Astrocyte (in vitro differentiated cells and primary cell): ENCODE data around the gene KCNG2. TPM values are rescaled to one million over a fixed set of nuclear protein-coding genes. Genes with fewer than 3 reads are reported as not detected.

ENCODE experiments used
- DNase-seq: peaks from one replicate; pipeline ENCODE4 v3.0.0-alpha.2; 2010; ENCODE audit warnings: low read depth
- FAIRE-seq: peaks from 2 replicates; lab custom pipeline; 2011; peaks lifted over from hg19 to GRCh38; lab: Jason Lieb, UNC
- H2AFZ ChIP-seq: 2 replicates; pipeline ENCODE4 v1.6.0; 2012; ENCODE audit warnings: low read depth, low read length, inconsistent platforms
- H3K27ac ChIP-seq: 2 replicates; pipeline ENCODE4 v1.5.1; 2011; ENCODE audit warnings: low read depth, low read length, inconsistent platforms
- H3K27me3 ChIP-seq: 2 replicates; pipeline ENCODE4 v1.6.0; 2011; ENCODE audit warnings: low read length, inconsistent platforms; ENCODE audit not compliant: insufficient read depth
- H3K36me3 ChIP-seq: 2 replicates; pipeline ENCODE4 v1.5.1; 2011; ENCODE audit warnings: low read length, inconsistent platforms; ENCODE audit not compliant: insufficient read depth
- H3K4me1 ChIP-seq: 2 replicates; pipeline ENCODE4 v1.5.1; 2011; ENCODE audit warnings: low read length, inconsistent platforms; ENCODE audit not compliant: insufficient read depth
- H3K4me2 ChIP-seq: 2 replicates; pipeline ENCODE4 v1.6.0; 2012; ENCODE audit warnings: low read length, inconsistent platforms
- H3K4me3 ChIP-seq: 2 replicates; pipeline ENCODE4 v1.5.1; 2011; ENCODE audit warnings: low read depth, mild to moderate bottlenecking, low read length, inconsistent platforms; ENCODE audit not compliant: insufficient read depth
- H3K79me2 ChIP-seq: 2 replicates; pipeline ENCODE4 v1.6.0; 2012; ENCODE audit warnings: mild to moderate bottlenecking, low read length, inconsistent platforms; ENCODE audit not compliant: insufficient read depth
- H3K9ac ChIP-seq: 2 replicates; pipeline ENCODE4 v1.6.0; 2012; ENCODE audit warnings: mild to moderate bottlenecking, low read length, inconsistent platforms
- H3K9me3 ChIP-seq: 2 replicates; pipeline ENCODE4 v1.5.1; 2012; ENCODE audit warnings: low read depth, mild to moderate bottlenecking, low read length, inconsistent platforms; ENCODE audit not compliant: insufficient read depth
- H4K20me1 ChIP-seq: 2 replicates; pipeline ENCODE4 v1.6.0; 2012; ENCODE audit warnings: low read length, inconsistent platforms; ENCODE audit not compliant: insufficient read depth
- H3K27ac Mint-ChIP-seq: one replicate; pipeline ENCODE4 v1.8.0; 2021; ENCODE audit warnings: mild to moderate bottlenecking, mixed read lengths; ENCODE audit not compliant: unreplicated experiment
- H3K27me3 Mint-ChIP-seq: one replicate; pipeline ENCODE4 v1.8.0; 2021; ENCODE audit warnings: low read depth, mixed read lengths; ENCODE audit not compliant: unreplicated experiment
- H3K36me3 Mint-ChIP-seq: one replicate; pipeline ENCODE4 v1.8.0; 2021; ENCODE audit warnings: low read depth, mixed read lengths; ENCODE audit not compliant: unreplicated experiment
- H3K4me1 Mint-ChIP-seq: one replicate; pipeline ENCODE4 v1.8.0; 2021; ENCODE audit warnings: low read depth, mixed read lengths; ENCODE audit not compliant: unreplicated experiment
- H3K4me3 Mint-ChIP-seq: one replicate; pipeline ENCODE4 v1.8.0; 2021; ENCODE audit warnings: mild to moderate bottlenecking, moderate library complexity, mixed read lengths; ENCODE audit not compliant: unreplicated experiment
- H3K9me3 Mint-ChIP-seq: one replicate; pipeline ENCODE4 v1.8.0; 2021; ENCODE audit warnings: mild to moderate bottlenecking, mixed read lengths; ENCODE audit not compliant: unreplicated experiment
- EZH2 ChIP-seq: IDR thresholded peaks from 2 replicates; pipeline ENCODE4 v1.6.1; 2012; ENCODE audit warnings: mild to moderate bottlenecking, low read length, inconsistent platforms; ENCODE audit not compliant: insufficient read depth
- total RNA-seq: library from RNA; stranded (reverse); gene quantifications from 2 replicates; pipeline ENCODE4 v1.2.1, GENCODE V29; 2021
- TF ChIP-seq, protein P1 (sequence below): IDR thresholded peaks from 2 replicates; pipeline ENCODE4 v1.5.1; 2011; ENCODE audit warnings: low read depth, mild to moderate bottlenecking, inconsistent platforms, low read length, moderate library complexity; ENCODE audit not compliant: insufficient read depth

The KCNG2 gene
- total RNA-seq, 1 donor from 2014 or later = 0.16 TPM

DNA sequence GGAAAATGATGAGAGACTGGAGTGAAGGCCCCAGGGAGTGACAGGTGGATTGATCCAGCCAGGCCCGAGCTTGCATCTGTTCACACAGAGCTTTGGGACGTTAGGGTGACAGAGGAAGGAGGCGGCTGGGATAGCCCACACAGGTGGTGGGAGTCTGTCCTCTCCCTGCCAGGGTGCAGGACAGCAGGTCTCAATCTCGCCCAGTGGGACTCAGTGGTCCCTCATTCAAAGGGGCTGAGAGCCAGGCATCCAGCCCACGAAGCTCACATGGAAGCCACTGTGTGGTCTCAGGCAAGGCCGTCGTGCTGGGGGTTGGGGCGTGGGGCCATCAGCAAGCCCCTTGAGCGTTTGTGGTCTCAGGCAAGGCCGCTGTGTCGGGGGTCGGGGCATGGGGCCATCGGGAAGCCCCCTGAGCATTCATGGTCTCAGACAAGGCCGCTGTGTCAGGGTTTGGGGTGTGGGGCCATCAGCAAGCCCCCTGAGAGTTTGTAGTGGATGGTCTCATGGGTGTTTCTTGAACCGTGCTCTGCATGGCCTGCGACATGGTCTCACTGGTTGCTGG, 8.3 kb downstream of the KCNG2 start:
- TF ChIP-seq EZH2 = no peak
- TF ChIP-seq, protein P1, sequence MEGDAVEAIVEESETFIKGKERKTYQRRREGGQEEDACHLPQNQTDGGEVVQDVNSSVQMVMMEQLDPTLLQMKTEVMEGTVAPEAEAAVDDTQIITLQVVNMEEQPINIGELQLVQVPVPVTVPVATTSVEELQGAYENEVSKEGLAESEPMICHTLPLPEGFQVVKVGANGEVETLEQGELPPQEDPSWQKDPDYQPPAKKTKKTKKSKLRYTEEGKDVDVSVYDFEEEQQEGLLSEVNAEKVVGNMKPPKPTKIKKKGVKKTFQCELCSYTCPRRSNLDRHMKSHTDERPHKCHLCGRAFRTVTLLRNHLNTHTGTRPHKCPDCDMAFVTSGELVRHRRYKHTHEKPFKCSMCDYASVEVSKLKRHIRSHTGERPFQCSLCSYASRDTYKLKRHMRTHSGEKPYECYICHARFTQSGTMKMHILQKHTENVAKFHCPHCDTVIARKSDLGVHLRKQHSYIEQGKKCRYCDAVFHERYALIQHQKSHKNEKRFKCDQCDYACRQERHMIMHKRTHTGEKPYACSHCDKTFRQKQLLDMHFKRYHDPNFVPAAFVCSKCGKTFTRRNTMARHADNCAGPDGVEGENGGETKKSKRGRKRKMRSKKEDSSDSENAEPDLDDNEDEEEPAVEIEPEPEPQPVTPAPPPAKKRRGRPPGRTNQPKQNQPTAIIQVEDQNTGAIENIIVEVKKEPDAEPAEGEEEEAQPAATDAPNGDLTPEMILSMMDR = no peak
- Mint-ChIP-seq H3K4me3 (no peak overlapping the region), H3K27ac (no peak overlapping the region), H3K9me3 (no peaks in the 10 kb centered on the region), H3K36me3 (no peaks in the 10 kb centered on the region), H3K27me3 (peaks cover 36% of the 10 kb centered on the region), H3K4me1 (no peaks in the 10 kb centered on the region)
- Histone ChIP-seq H3K27ac (no peak overlapping the region), H3K4me1 (no peaks in the 10 kb centered on the region), H3K9me3 (no peaks in the 10 kb centered on the region), H2AFZ (no peak overlapping the region), H3K36me3 (no peaks in the 10 kb centered on the region), H3K27me3 (peaks cover 2% of the 10 kb centered on the region), H4K20me1 (no peaks in the 10 kb centered on the region), H3K9ac (no peak overlapping the region), H3K4me2 (no peak overlapping the region), H3K79me2 (no peaks in the 10 kb centered on the region), H3K4me3 (no peak overlapping the region)
- no peak for DNase-seq
- no peak for FAIRE-seq

DNA sequence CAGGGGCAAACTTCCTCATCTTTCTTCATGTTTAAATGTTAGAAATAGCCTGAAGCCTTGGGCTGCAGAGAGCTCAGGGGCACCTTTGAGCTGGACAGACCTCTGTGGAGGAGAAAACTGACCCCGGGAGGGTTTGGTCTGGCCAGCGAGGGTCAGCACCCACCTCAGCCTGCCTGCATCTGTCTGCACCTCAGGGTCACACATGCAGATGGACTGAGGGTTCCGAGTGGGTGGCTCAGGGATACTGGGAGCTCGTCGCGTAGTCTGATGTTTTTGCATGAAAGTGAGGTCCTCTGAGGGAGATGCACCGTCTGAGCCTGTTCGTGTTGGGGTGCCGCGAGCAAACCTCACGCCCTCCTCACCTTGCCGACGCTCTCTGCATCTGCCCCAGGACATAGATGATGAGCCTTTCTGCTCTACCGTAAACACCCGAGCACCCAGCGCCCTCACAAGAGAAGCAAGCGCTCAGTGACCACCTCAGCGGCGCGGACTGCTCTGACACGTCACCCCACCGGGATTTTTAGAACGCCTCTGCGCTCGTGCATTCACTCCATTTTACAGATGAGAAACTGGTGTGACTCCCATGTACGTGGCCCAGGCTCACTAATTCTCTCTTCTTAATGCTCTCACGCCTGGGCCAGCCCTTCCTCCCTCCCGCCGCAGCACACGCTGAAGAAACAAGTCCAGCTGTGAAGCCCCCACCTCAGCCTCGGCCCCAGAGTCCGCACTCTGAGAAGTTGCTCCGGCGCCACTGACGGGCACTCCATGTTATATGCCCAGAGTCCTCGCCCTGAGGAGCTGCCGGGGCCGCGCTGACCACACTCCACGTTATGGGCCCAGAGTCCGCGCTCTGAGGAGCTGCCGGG, 9.5 kb downstream of the KCNG2 start:
- no peak overlapping the region for H2AFZ ChIP-seq
- H3K36me3 ChIP-seq = no peaks in the 10 kb centered on the region
- no peaks in the 10 kb centered on the region for H3K79me2 ChIP-seq
- no peak for DNase-seq
- H3K4me1 Mint-ChIP-seq = no peaks in the 10 kb centered on the region
- no peak overlapping the region for H3K4me3 Mint-ChIP-seq
- H4K20me1 ChIP-seq = no peaks in the 10 kb centered on the region
- no peaks in the 10 kb centered on the region for H3K4me1 ChIP-seq
- peaks cover 30% of the 10 kb centered on the region for H3K27me3 Mint-ChIP-seq
- no peak overlapping the region for H3K4me2 ChIP-seq
- no peaks in the 10 kb centered on the region for H3K9me3 Mint-ChIP-seq
- no peaks in the 10 kb centered on the region for H3K36me3 Mint-ChIP-seq
- no peak overlapping the region for H3K27ac ChIP-seq
- no peak overlapping the region for H3K27ac Mint-ChIP-seq
- TF ChIP-seq EZH2 = no peak
- TF ChIP-seq, protein P1 = no peak
- no peak overlapping the region for H3K9ac ChIP-seq
- no peaks in the 10 kb centered on the region for H3K9me3 ChIP-seq
- H3K4me3 ChIP-seq = no peak overlapping the region
- FAIRE-seq = no peak
- H3K27me3 ChIP-seq = no peaks in the 10 kb centered on the region
